Erythroblast (primary cell): Measurements from ENCODE around the gene MS4A15.

Experiments
- GATA1 ChIP-seq: IDR thresholded peaks from 2 replicates; pipeline ENCODE4 v1.6.1; 2011; ENCODE audit warnings: low read depth, mild to moderate bottlenecking, control low read depth, low read length, moderate library complexity
- POLR2A ChIP-seq: IDR thresholded peaks from 2 replicates; pipeline ENCODE4 v1.6.1; 2011; ENCODE audit warnings: mild to moderate bottlenecking, low read length

GRCh38 chr11:60756307-60757032, at the start of gene MS4A15:
- TF ChIP-seq POLR2A (no peak), GATA1 (no peak)
